Coronary artery (tissue), 2 donors: ENCODE data around the gene DESI2.
"Not testable (repeated sequence)": the region's sequence is repeated elsewhere in the genome, so short reads cannot be mapped to it uniquely, and the experiment has no call there.

Experiments used
- DNase-seq: peaks from one replicate; pipeline ENCODE4 v3.0.0-alpha.2; 2017; ENCODE audit warnings: low spot score
- H3K27ac ChIP-seq, 2 donors: fragments of 200-600 bp; sonication (generic); one replicate each; pipeline ENCODE4 v1.5.1; 2016 to 2019
- H3K4me3 ChIP-seq: fragments of 200-600 bp; sonication (generic); 2 replicates; pipeline ENCODE4 v1.5.1; 2016; ENCODE audit warnings: mild to moderate bottlenecking, moderate library complexity
- CTCF ChIP-seq: fragments of 200-600 bp; sonication (generic); IDR thresholded peaks from one replicate; pipeline ENCODE4 v1.5.1; 2019; ENCODE audit warnings: antibody characterized with exemption

DESI2 gene

GRCh38 chr1:244678697-244679096, 25.8 kb downstream of the DESI2 start:
- DNase-seq, result no peak
- TF ChIP-seq CTCF, result no peak
- no peak overlapping the region for H3K27ac ChIP-seq
- H3K4me3 ChIP-seq, result no peak overlapping the region

GRCh38 chr1:244680667-244681066, 27.7 kb downstream of the DESI2 start:
- Histone ChIP-seq H3K4me3 (no peak overlapping the region), H3K27ac (no peak overlapping the region)
- no peak for DNase-seq
- no peak for TF ChIP-seq CTCF

- H3K27ac ChIP-seq, H3K4me3 ChIP-seq, DNase-seq: not testable (repeated sequence)
These were observed 29.2 kb downstream of the DESI2 start for GRCh38 chr1:244682087-244682486.

GRCh38 chr1:244695937-244696336, 43.0 kb downstream of the DESI2 start:
- no peak overlapping the region for H3K27ac ChIP-seq
- no peak for TF ChIP-seq CTCF
- DNase-seq, result no peak
- no peak overlapping the region for H3K4me3 ChIP-seq

GRCh38 chr1:244699741-244700140, 46.8 kb downstream of the DESI2 start:
- Histone ChIP-seq H3K27ac (no peak overlapping the region), H3K4me3 (no peak overlapping the region)
- no peak for TF ChIP-seq CTCF
- DNase-seq, result no peak

GRCh38 chr1:244700808-244701207, 47.9 kb downstream of the DESI2 start:
- DNase-seq, result no peak
- H3K4me3 ChIP-seq, result no peak overlapping the region
- no peak overlapping the region for H3K27ac ChIP-seq
- no peak for TF ChIP-seq CTCF

GRCh38 chr1:244702620-244703019, 49.7 kb downstream of the DESI2 start:
- TF ChIP-seq CTCF, result no peak
- no peak for DNase-seq
- H3K4me3 ChIP-seq, result no peak overlapping the region
- H3K27ac ChIP-seq, result no peak overlapping the region

GRCh38 chr1:244704107-244704506, 51.2 kb downstream of the DESI2 start:
- Histone ChIP-seq H3K27ac (no peak overlapping the region), H3K4me3 (no peak overlapping the region)
- DNase-seq, result no peak
- TF ChIP-seq CTCF, result no peak
